Upper lobe of left lung (tissue), 4 donors: ENCODE measurements around the gene NAV1.

Source experiments
- CTCF ChIP-seq, 6 experiments: fragments of 450-650 bp in 4 of 6; fragments of 200-600 bp in 2 of 6; sonication (generic) in 2 of 6; IDR thresholded peaks; one replicate each; pipeline ENCODE4 v1.5.1; 2016 to 2019; ENCODE audit warnings: antibody characterized with exemption in 6 of 6
- POLR2A ChIP-seq, 4 donors: fragments of 450-650 bp; IDR thresholded peaks; one replicate each; pipeline ENCODE4 v1.5.1; 2016 to 2017; ENCODE audit warnings: antibody characterized with exemption in 4 of 4, mild to moderate bottlenecking in 2 of 4
- POLR2AphosphoS5 ChIP-seq, 2 donors: sonication (generic); formaldehyde crosslinking; IDR thresholded peaks; one replicate each; pipeline ENCODE4 v1.5.1; 2017; ENCODE audit warnings: antibody characterized with exemption in 2 of 2

GRCh38 chr1:201504179-201504631 lies 34.7 kb upstream of the NAV1 start:
- TF ChIP-seq CTCF (IDR thresholded peaks at IDR 0.05) (no peak), POLR2A (IDR thresholded peaks at IDR 0.05) (no peak), POLR2AphosphoS5 (IDR thresholded peaks at IDR 0.05) (no peak)
